H1 (cell line): Measurements from ENCODE around the gene ZNF620. TPM values are rescaled to one million over a fixed set of nuclear protein-coding genes. Genes with fewer than 3 reads are reported as not detected.

Experiments
- CTCF ChIA-PET: fragments of 300-600 bp; sonication (Branson Sonifier 250); formaldehyde crosslinking; loops from one replicate; lab custom pipeline; 2021; ENCODE audit not compliant: partially characterized antibody; lab: Charles Lee
- POLR2A ChIA-PET: fragments of 300-600 bp; sonication (Branson Sonifier 250); formaldehyde crosslinking; loops from one replicate; lab custom pipeline; 2021; ENCODE audit warnings: inconsistent platforms; ENCODE audit not compliant: partially characterized antibody; lab: Charles Lee
- DNase-seq, 2 experiments: peaks; one replicate each; pipeline versions ENCODE4 v3.0.0 to v3.0.0-alpha.2; 2010 to 2022; ENCODE audit warnings: low spot score in 2 of 2, low read depth in 1 of 2, mixed read lengths in 1 of 2
- FAIRE-seq: peaks from 2 replicates; lab custom pipeline; 2011; peaks lifted over from hg19 to GRCh38; lab: Jason Lieb, UNC
- H2AFZ ChIP-seq: 2 replicates; pipeline ENCODE4 v1.8.1; 2012; ENCODE audit warnings: low read length, inconsistent platforms
- H2AK5ac ChIP-seq: 2 replicates; pipeline ENCODE4 v1.6.1; 2013; ENCODE audit warnings: low read depth, low read length
- H2BK120ac ChIP-seq: replicated peaks from 2 replicates; pipeline ENCODE3; 2013; ENCODE audit warnings: low read depth, low read length, inconsistent platforms
- H2BK12ac ChIP-seq: 2 replicates; pipeline ENCODE4 v1.6.1; 2013; ENCODE audit warnings: low read depth, low read length
- H2BK15ac ChIP-seq: 2 replicates; pipeline ENCODE4 v1.6.1; 2013; ENCODE audit warnings: low read length
- H2BK20ac ChIP-seq: 2 replicates; pipeline ENCODE4 v1.6.1; 2013; ENCODE audit warnings: low read length
- H2BK5ac ChIP-seq: 2 replicates; pipeline ENCODE4 v1.6.1; 2013; ENCODE audit warnings: low read depth, low read length
- H3K14ac ChIP-seq: 2 replicates; pipeline ENCODE4 v1.6.1; 2013; ENCODE audit warnings: inconsistent platforms; ENCODE audit not compliant: insufficient read length
- H3K18ac ChIP-seq: 2 replicates; pipeline ENCODE4 v1.6.1; 2013; ENCODE audit warnings: low read length; ENCODE audit errors: extremely low read depth
- H3K23ac ChIP-seq: 2 replicates; pipeline ENCODE4 v1.6.1; 2013; ENCODE audit warnings: inconsistent platforms; ENCODE audit not compliant: insufficient read length
- H3K23me2 ChIP-seq: 2 replicates; pipeline ENCODE4 v1.6.1; 2013; ENCODE audit warnings: low read depth, low read length
- H3K27ac ChIP-seq: 2 replicates; pipeline ENCODE4 v1.6.1; 2011; ENCODE audit warnings: low read depth, low read length, inconsistent platforms
- H3K27me3 ChIP-seq, 4 experiments: replicated peaks in 1 of 4; 1 replicate in 1 of 4; 2 replicates in 3 of 4; pipeline versions ENCODE4 v1.6.1 to v1.8.1; 2011 to 2013; ENCODE audit warnings: low read length in 3 of 4, mild to moderate bottlenecking in 3 of 4, inconsistent platforms in 2 of 4, mixed read lengths in 2 of 4, moderate library complexity in 1 of 4; ENCODE audit not compliant: control insufficient read depth in 3 of 4, insufficient read depth in 3 of 4; ENCODE audit errors: extremely low read depth in 1 of 4
- H3K36me3 ChIP-seq, 4 experiments: 2 replicates each; pipeline versions ENCODE4 v1.6.1 to v1.8.1; 2011 to 2013; ENCODE audit warnings: mild to moderate bottlenecking in 4 of 4, low read length in 3 of 4, moderate library complexity in 2 of 4, control low read depth in 1 of 4, inconsistent platforms in 1 of 4; ENCODE audit not compliant: insufficient read depth in 4 of 4, control insufficient read depth in 2 of 4
- H3K4ac ChIP-seq: replicated peaks from 2 replicates; pipeline ENCODE3; 2013; ENCODE audit warnings: low read length, low read depth, mixed read lengths, inconsistent platforms; ENCODE audit not compliant: insufficient read length
- H3K4me1 ChIP-seq, 4 experiments: replicated peaks in 1 of 4; 1 replicate in 1 of 4; 2 replicates in 3 of 4; pipeline versions ENCODE4 v1.6.1 to v1.8.1; 2011 to 2013; ENCODE audit warnings: low read length in 3 of 4, inconsistent platforms in 2 of 4, mixed read lengths in 1 of 4; ENCODE audit not compliant: insufficient read depth in 4 of 4, control insufficient read depth in 3 of 4
- H3K4me2 ChIP-seq, 2 experiments: 2 replicates each; pipeline versions ENCODE4 v1.6.1 to v1.8.1; 2011 to 2013; ENCODE audit warnings: low read depth in 2 of 2, low read length in 2 of 2, control low read depth in 1 of 2, inconsistent platforms in 1 of 2, mild to moderate bottlenecking in 1 of 2; ENCODE audit not compliant: insufficient read depth in 1 of 2
- H3K4me3 ChIP-seq, 4 experiments: fragments of 200-600, 300-600 bp in 1 of 4; sonication (generic), shearing (Covaris generic), sonication (Bioruptor Twin) in 1 of 4; 2 replicates each; pipeline versions ENCODE4 v1.5.1 to v1.8.1; 2011 to 2016; ENCODE audit warnings: low read length in 4 of 4, low read depth in 3 of 4, control low read depth in 2 of 4, inconsistent platforms in 2 of 4, mild to moderate bottlenecking in 2 of 4, mixed read lengths in 1 of 4, moderate library complexity in 1 of 4; ENCODE audit not compliant: insufficient read depth in 2 of 4; ENCODE audit errors: extremely low read depth in 1 of 4
- H3K56ac ChIP-seq: replicated peaks from 2 replicates; pipeline ENCODE3; 2013; ENCODE audit warnings: low read depth, mild to moderate bottlenecking, mixed read lengths, low read length, inconsistent platforms; ENCODE audit not compliant: insufficient read length
- H3K79me1 ChIP-seq: 2 replicates; pipeline ENCODE4 v1.6.1; 2013; ENCODE audit warnings: low read depth, low read length, control low read depth
- H3K79me2 ChIP-seq, 2 experiments: 2 replicates each; pipeline versions ENCODE4 v1.6.1 to v1.8.1; 2012 to 2013; ENCODE audit warnings: low read length in 2 of 2, mild to moderate bottlenecking in 2 of 2, inconsistent platforms in 1 of 2; ENCODE audit not compliant: insufficient read depth in 2 of 2, control insufficient read depth in 1 of 2
- H3K9ac ChIP-seq, 4 experiments: replicated peaks in 1 of 4; 1 replicate in 1 of 4; 2 replicates in 3 of 4; pipeline versions ENCODE4 v1.6.1 to v1.8.1; 2011 to 2013; ENCODE audit warnings: low read depth in 3 of 4, low read length in 3 of 4, control low read depth in 2 of 4, mild to moderate bottlenecking in 2 of 4, moderate library complexity in 2 of 4, inconsistent platforms in 1 of 4; ENCODE audit errors: extremely low read depth in 1 of 4
- H3K9me3 ChIP-seq, 2 experiments: 2 replicates each; pipeline versions ENCODE4 v1.6.1 to v1.8.1; 2012 to 2013; ENCODE audit warnings: mild to moderate bottlenecking in 2 of 2, moderate library complexity in 2 of 2, control low read depth in 1 of 2, inconsistent platforms in 1 of 2, low read depth in 1 of 2, low read length in 1 of 2, mixed read lengths in 1 of 2; ENCODE audit not compliant: insufficient read depth in 2 of 2
- H4K20me1 ChIP-seq, 2 experiments: replicated peaks in 1 of 2; 2 replicates each; pipeline versions ENCODE3 to v1.8.1; 2011 to 2013; ENCODE audit warnings: inconsistent platforms in 2 of 2, low read length in 2 of 2, mild to moderate bottlenecking in 1 of 2; ENCODE audit not compliant: insufficient read depth in 2 of 2, control insufficient read depth in 1 of 2
- H4K5ac ChIP-seq: 2 replicates; pipeline ENCODE4 v1.6.1; 2013; ENCODE audit warnings: low read length, low read depth, mixed read lengths, inconsistent platforms; ENCODE audit not compliant: insufficient read length
- H4K8ac ChIP-seq: 2 replicates; pipeline ENCODE4 v1.8.0; 2013; ENCODE audit warnings: mild to moderate bottlenecking, moderate library complexity, low read length, inconsistent platforms; ENCODE audit not compliant: insufficient read depth; ENCODE audit errors: extremely low read depth
- H4K91ac ChIP-seq: replicated peaks from 2 replicates; pipeline ENCODE3; 2013; ENCODE audit warnings: low read length, mixed read lengths, inconsistent platforms; ENCODE audit not compliant: insufficient read length
- CREB1 ChIP-seq: IDR thresholded peaks from 2 replicates; pipeline ENCODE4 v1.6.1; 2012; ENCODE audit warnings: inconsistent platforms
- FOSL1 ChIP-seq: IDR thresholded peaks from 2 replicates; pipeline ENCODE4 v1.6.1; 2011; ENCODE audit warnings: mild to moderate bottlenecking, low read depth, low read length, moderate library complexity; ENCODE audit not compliant: insufficient read depth
- JUN ChIP-seq: IDR thresholded peaks from 2 replicates; pipeline ENCODE4 v1.6.1; 2011; ENCODE audit warnings: low read depth, mild to moderate bottlenecking, improper control_type of control experiment, low read length
- SP2 ChIP-seq: IDR thresholded peaks from 2 replicates; pipeline ENCODE4 v1.6.1; 2012; ENCODE audit warnings: mild to moderate bottlenecking, low read length, inconsistent platforms
- TBP ChIP-seq: IDR thresholded peaks from 2 replicates; pipeline ENCODE4 v1.6.1; 2011; ENCODE audit warnings: low read depth, low read length, improper control_type of control experiment
- YY1 ChIP-seq: IDR thresholded peaks from 2 replicates; pipeline ENCODE4 v1.6.1; 2011; ENCODE audit warnings: low read depth, mild to moderate bottlenecking, low read length
- WGBS, 2 experiments: shearing (Covaris generic) in 1 of 2; methylation state at CpG; one replicate each; pipeline versions ENCODE4 v1.1.6 to v1.1.7; 2013 to 2015; ENCODE audit warnings: low lambda C conversion rate in 2 of 2, mixed read lengths in 2 of 2, inconsistent platforms in 1 of 2, low coverage in 1 of 2, missing lambda C conversion rate in 1 of 2; ENCODE audit not compliant: insufficient replicate concordance in 2 of 2, insufficient coverage in 1 of 2, insufficient read length in 1 of 2; ENCODE audit errors: extremely low coverage in 1 of 2, missing lambda C conversion rate in 1 of 2; 5-methylcytosine and 5-hydroxymethylcytosine counted together
- long read RNA-seq, 2 experiments: library from RNA in 1 of 2; library from capped mRNA in 1 of 2; stranded (forward); transcript quantifications; one replicate each; pipeline ENCODE4 v2.0.0, GENCODE V29; 2021; ENCODE audit warnings: inconsistent platforms in 1 of 2
- polyA minus RNA-seq, 3 experiments: library from RNA; depleted of rRNA, polyadenylated mRNA; stranded (reverse); fragments of >200 nt; gene quantifications; 1 replicate in 2 of 3; 2 replicates in 1 of 3; pipeline ENCODE4 v1.2.3, GENCODE V29; 2011
- polyA plus RNA-seq, 7 experiments: library from polyadenylated mRNA; depleted of rRNA in 3 of 7; stranded (reverse) in 5 of 7; unstranded in 2 of 7; fragments of >200 nt in 5 of 7; fragments of 200-250 nt in 2 of 7; gene quantifications; 1 replicate in 5 of 7; 2 replicates in 1 of 7; 4 replicates in 1 of 7; pipeline versions ENCODE4 v1.2.1 to v1.2.3, GENCODE V29; 2011 to 2013; ENCODE audit warnings: missing spikeins in 2 of 7, mixed read lengths in 2 of 7
- total RNA-seq: library from RNA; stranded (reverse); fragmentation: NEBNext Ultra II Directional; extraction: Animal tissue kit (Norgen Biotek cat#: 25700); gene quantifications from 2 replicates; pipeline ENCODE4 v1.2.1, GENCODE V29; 2021
- TF ChIP-seq, protein P1 (sequence below): IDR thresholded peaks from 2 replicates; pipeline ENCODE4 v1.6.1; 2011; ENCODE audit warnings: low read length, improper control_type of control experiment

Gene ZNF620
- 20.2 and 21.4 TPM in 2 replicates for total RNA-seq
- 5.1 and 5.3 TPM in 2 replicates for polyA plus RNA-seq (2011; rRNA removed)
- polyA plus RNA-seq (2011; cell fraction: cytosol; rRNA removed), result 8.4 TPM
- polyA plus RNA-seq (2011; cell fraction: nucleus; rRNA removed), result 7.3 TPM
- 8.1 to 11.6 TPM (median 10.8 TPM) in 4 replicates for polyA plus RNA-seq (2012, experiment 1 of 2)
- polyA plus RNA-seq (2012, experiment 2 of 2), result 1.4 TPM
- 11.6 TPM for polyA plus RNA-seq (2013, experiment 1 of 2)
- 11.0 TPM for polyA plus RNA-seq (2013, experiment 2 of 2)
- polyA minus RNA-seq (2011; rRNA and poly(A)+ RNA removed), result 12.3 and 16.0 TPM in 2 replicates
- 11.3 TPM for polyA minus RNA-seq (2011; cell fraction: cytosol; rRNA and poly(A)+ RNA removed)
- polyA minus RNA-seq (2011; cell fraction: nucleus; rRNA and poly(A)+ RNA removed), result 17.8 TPM
- long read RNA-seq, experiment 1, partial matches to known transcripts, result 2 of 10 reads
- long read RNA-seq, experiment 1, other reads (novel, unspliced or antisense), result 6 of 10 reads
- long read RNA-seq, experiment 2, partial matches to known transcripts, result 0 of 3 reads
- long read RNA-seq, experiment 2, other reads (novel, unspliced or antisense), result 0 of 3 reads

DNA sequence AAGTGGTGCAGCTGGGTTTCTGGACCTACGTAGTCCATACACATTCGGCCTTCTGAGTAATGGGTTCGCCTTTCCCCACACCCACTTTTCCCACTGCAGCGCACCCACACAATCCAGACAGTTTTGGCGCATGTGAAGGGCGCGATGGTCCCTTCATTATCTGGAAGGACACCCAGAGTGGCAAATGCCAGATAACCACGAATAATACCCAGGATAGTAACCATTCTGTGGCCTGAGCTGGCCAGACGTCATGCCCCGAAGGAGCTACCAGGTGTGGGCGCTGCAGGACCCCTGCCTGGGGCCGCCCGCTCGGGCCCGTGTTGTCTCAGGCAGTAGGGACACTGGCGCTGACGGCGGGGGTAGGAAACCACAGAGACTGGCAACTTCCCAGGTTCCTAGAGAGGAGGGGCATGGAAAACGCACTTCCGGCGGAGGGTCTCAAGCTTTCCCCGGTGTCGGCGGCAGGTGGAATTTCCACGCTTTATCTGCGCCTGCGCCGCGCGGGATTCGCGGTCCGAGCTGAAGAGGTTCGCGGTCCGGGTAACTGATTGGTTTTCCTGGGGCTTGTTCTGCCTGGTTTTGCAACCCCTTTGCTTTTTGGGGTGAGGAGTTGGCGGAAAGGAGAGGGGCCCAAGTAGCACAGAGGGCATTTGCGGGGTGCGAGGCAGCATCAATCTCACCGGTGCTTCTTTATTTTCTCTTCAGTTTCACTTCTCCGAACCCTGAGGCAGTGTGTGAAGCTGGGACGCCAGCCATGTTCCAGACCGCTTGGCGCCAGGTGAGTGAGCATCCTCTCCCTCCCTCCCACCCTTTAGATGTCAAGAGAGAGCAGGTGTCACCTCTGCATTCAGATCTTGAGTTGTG is at the start of gene ZNF620:
Gene ZNF620 (plus strand): TSS at position 441 of the 864 bp plus-strand sequence. CDS start 314 bp downstream, at position 755.
- peak within 1 kb of the TSS; percentile 78 for H3K18ac ChIP-seq
- H3K23me2 ChIP-seq, result 0 out of 2 replicates have a peak, but pooled peaks cover 3% of the 10 kb centered on the region
- peak within 1 kb of the TSS; percentile 71 to 73 for H3K4me2 ChIP-seq
- H4K8ac ChIP-seq, result peak within 1 kb of the TSS; percentile 62
- H3K79me1 ChIP-seq, result no peaks in the 10 kb centered on the region; the same call in 1 of the 2 replicates
- H3K14ac ChIP-seq, result no peak within 1 kb of the TSS
- peak; percentile 75 to 90 for DNase-seq
- peaks cover 0 to 20% (median 4%) of the 10 kb centered on the region in 4 experiments; a peak in 4 of 8 replicates for H3K36me3 ChIP-seq
- peak within 1 kb of the TSS; percentile 77 for H4K5ac ChIP-seq
- H4K20me1 ChIP-seq, result no peaks in the 10 kb centered on the region
- peak within 1 kb of the TSS; percentile 78 for H2BK5ac ChIP-seq
- H2BK120ac ChIP-seq, result no peak within 1 kb of the TSS
- ChIA-PET POLR2A (interaction anchor here (0.7 to 3.8 kb wide), 18 partner anchors 11 to 178 kb away, joined by 3 to 78 read pairs (median 5); partner anchors contain the start of genes RPL14, ZNF619 and ZNF621), CTCF (interaction anchor here (0.6 to 2.7 kb wide), 11 partner anchors 8 to 734 kb away, joined by 3 to 17 read pairs (median 4); partner anchors contain the start of gene ZNF621)
- H3K56ac ChIP-seq, result peak within 1 kb of the TSS; percentile 90
- H3K23ac ChIP-seq, result no peak within 1 kb of the TSS
- peak within 1 kb of the TSS; percentile 44 for H4K91ac ChIP-seq
- H3K4ac ChIP-seq, result peak within 1 kb of the TSS; percentile 76
- H3K79me2 ChIP-seq, result peaks cover 0 to 29% of the 10 kb centered on the region in 2 experiments; a peak in 2 of 4 replicates
- H2BK15ac ChIP-seq, result peak within 1 kb of the TSS; percentile 90
- no peak within 1 kb of the TSS for H2BK20ac ChIP-seq
- no peaks in the 10 kb centered on the region; a peak in 2 of 7 replicates for H3K4me1 ChIP-seq
- no peaks in the 10 kb centered on the region for H3K27me3 ChIP-seq
- FAIRE-seq, result peak; percentile 76
- no peak within 1 kb of the TSS; the same call in 1 of the 2 replicates for H2BK12ac ChIP-seq
- no peaks in the 10 kb centered on the region for H3K9me3 ChIP-seq
- H3K4me3 ChIP-seq, result peak within 1 kb of the TSS; percentile 83 to 95 (median 88)
- H2AFZ ChIP-seq, result peak within 1 kb of the TSS; percentile 96
- 8% methylated on average over 44 of the region's 44 CpGs; no CpG with 5 or more reads in 1 of the 2 experiments for WGBS, 2 experiments
- H2AK5ac ChIP-seq, result no peak within 1 kb of the TSS
- peak within 1 kb of the TSS; percentile 73; the same call in 1 of the 2 replicates for H3K27ac ChIP-seq
- H3K9ac ChIP-seq, result peak within 1 kb of the TSS; percentile 66 to 89 (median 72)
- peak; percentile 52 for TF ChIP-seq TBP
- peak; percentile 48; the same call in 1 of the 2 replicates for TF ChIP-seq YY1
- no peak for TF ChIP-seq FOSL1
- no peak for TF ChIP-seq JUN
- peak; percentile 82 for TF ChIP-seq SP2
- TF ChIP-seq, protein P1, sequence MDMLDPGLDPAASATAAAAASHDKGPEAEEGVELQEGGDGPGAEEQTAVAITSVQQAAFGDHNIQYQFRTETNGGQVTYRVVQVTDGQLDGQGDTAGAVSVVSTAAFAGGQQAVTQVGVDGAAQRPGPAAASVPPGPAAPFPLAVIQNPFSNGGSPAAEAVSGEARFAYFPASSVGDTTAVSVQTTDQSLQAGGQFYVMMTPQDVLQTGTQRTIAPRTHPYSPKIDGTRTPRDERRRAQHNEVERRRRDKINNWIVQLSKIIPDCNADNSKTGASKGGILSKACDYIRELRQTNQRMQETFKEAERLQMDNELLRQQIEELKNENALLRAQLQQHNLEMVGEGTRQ, result no peak
- peak; percentile 78 for TF ChIP-seq CREB1
